ENCODE data around the gene SMARCA5.

The SMARCA5 gene

DNA sequence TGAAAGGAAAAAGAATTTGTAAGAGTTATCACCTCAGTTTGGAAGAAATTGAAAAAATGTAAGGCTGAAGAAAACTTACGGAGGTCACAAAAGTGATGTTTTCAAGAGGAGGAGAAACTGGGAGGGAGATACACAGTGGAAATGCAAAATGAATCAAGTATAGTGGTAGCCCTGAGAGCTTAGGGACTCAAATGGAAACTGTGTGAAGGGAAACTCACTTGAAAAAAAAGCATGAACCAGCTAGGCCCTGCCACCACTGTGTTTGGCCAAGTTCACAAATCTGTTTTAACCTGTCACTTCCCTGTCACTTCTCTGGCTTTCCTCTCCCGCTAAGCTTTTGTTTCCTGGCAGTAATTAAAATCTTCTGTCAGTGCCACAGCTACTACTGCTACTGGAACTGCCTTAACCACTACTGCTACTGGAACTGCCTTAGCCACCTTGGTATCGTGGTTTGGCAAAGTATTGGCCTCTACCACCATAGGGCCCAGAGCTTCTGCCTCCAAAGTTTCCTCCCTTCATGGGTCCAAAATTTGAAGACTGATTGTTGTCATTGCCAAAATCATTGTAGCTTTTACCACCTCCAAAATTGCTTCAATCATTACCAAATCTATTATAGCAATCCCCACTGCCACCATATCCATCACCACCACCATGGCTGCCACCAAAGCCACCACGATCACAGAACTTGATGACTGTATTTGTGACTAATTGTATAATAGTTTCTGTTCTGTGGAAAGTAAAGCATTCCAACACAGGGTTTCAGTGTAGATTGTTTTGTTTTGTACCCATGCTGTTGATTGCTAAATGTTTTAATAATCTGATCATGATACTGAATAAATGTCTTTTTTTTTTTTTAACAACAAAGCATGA is 41.5 kb downstream of the SMARCA5 start:
- DNase-seq (ENCODE audit: low spot score in 2 of 2) (no peak), ATAC-seq (replicated peaks; ENCODE audit: extremely low read depth, poor library complexity, severe bottlenecking) (no peak)
- no peaks in the 10 kb centered on the region for H3K27me3 Mint-ChIP-seq
- no peaks in the 10 kb centered on the region for H3K9me3 Mint-ChIP-seq
- H3K27ac Mint-ChIP-seq (ENCODE audit: low read depth) = peak overlapping the region; percentile 32
- H3K4me1 Mint-ChIP-seq = peaks cover 25% of the 10 kb centered on the region
- no peak overlapping the region for H3K4me3 Mint-ChIP-seq
- H3K36me3 Mint-ChIP-seq (ENCODE audit: insufficient read depth) = peaks cover 38% of the 10 kb centered on the region

DNA sequence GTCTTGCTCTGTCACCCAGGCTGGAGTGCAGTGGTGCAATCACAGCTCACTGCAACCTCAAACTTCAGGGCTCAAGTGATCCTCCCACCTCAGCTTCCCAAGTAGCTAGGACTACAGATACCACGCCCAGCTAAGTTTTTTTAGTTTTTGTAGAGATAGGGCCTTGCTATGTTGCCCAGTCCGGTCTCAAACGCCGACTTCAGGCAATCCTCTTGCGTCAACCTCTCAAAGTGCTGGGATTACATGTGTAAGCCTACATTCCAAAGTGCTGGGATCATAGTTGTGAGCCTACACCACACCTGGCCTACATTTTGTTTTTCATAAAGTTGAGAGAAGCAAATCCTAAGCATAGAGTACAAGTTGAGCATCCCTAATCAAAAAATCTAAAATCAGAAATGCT is 42.2 kb downstream of the SMARCA5 start:
- H3K27ac Mint-ChIP-seq (ENCODE audit: low read depth) = no peak overlapping the region
- no peak overlapping the region for H3K4me3 Mint-ChIP-seq
- H3K36me3 Mint-ChIP-seq (ENCODE audit: insufficient read depth) = peaks cover 33% of the 10 kb centered on the region
- H3K27me3 Mint-ChIP-seq = no peaks in the 10 kb centered on the region
- peaks cover 25% of the 10 kb centered on the region for H3K4me1 Mint-ChIP-seq
- H3K9me3 Mint-ChIP-seq = no peaks in the 10 kb centered on the region
- no peak for ATAC-seq (replicated peaks; ENCODE audit: extremely low read depth, poor library complexity, severe bottlenecking)
- no peak for DNase-seq (ENCODE audit: low spot score in 2 of 2)

DNA sequence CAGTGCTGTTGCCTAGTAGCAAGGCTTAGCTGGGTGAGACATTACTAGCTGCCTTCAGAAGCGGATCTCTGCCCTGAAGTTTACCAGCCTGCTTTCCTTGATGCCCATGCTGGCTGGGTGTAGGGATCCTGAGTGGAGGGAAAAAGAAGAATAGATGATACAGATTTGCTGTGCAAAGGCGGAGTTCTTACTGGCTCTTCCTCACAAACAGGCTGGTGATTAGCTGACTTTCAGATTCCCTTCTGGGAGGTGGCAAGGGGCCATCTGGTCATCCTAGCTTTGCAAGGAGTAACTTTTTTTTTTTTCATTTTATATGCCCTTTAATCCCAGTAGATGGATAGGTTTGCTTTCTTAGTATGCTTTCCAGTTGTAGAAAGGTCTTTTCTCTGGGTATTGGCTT is 44.8 kb downstream of the SMARCA5 start:
- no peak for DNase-seq (ENCODE audit: low spot score in 2 of 2)
- peak overlapping the region; percentile 91 for H3K27ac Mint-ChIP-seq (ENCODE audit: low read depth)

DNA sequence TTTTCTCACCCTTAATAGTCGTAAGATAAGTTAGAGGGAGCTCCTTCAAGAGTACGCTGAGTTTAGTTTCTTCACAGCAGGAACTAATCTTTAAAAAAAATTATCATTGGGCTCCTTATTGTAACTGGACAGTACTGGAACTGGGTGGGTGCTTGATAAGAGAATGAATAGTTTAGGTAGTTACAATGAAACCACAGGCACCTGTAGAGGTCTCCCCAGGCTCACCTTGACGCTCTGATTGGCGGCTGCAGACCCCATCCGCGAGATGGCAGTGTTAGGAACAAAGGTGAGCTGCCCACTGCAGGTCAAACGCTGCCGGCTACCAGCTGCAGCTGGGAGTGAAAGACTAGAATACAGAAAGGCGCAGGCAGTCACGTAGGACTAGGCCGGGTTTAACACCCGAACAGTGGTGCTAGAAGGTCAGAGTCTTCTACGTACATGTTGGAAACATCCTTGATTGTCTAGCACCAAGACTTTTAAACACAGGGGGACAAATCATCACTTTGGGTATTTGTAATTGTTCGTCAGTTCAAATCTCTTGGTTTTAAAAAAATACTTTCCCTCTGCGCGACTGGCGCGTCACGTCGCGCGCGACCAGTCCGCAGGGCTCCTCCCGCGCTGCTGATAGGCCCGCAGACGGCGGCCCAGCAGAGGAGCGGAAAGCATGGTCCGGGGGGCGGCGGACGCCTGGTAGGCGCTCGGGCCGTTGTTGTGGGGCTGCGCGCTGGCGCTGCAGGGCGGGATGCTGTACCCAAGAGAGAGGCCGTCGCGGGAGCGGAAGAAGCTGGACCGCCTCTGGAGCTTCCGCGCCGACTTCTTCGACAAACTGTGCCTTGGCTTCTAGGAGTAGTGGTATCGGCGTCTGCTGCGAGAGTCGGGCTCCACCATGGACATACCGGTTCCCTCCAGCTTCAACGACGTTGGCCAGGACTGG is 45.6 kb downstream of the SMARCA5 start:
- ATAC-seq (replicated peaks; ENCODE audit: extremely low read depth, poor library complexity, severe bottlenecking) (peak; percentile 79), DNase-seq (ENCODE audit: low spot score in 2 of 2) (peak; percentile 37 to 52)
- Mint-ChIP-seq H3K27ac (ENCODE audit: low read depth) (peak overlapping the region; percentile 91), H3K4me1 (peaks cover 18% of the 10 kb centered on the region), H3K9me3 (no peaks in the 10 kb centered on the region), H3K36me3 (ENCODE audit: insufficient read depth) (peaks cover 10% of the 10 kb centered on the region), H3K27me3 (no peaks in the 10 kb centered on the region), H3K4me3 (peak overlapping the region; percentile 91)

More for the DNA sequence above, 44.8 kb downstream of the SMARCA5 start:
- Mint-ChIP-seq H3K4me3 (peak overlapping the region; percentile 91), H3K27me3 (no peaks in the 10 kb centered on the region), H3K9me3 (no peaks in the 10 kb centered on the region), H3K36me3 (ENCODE audit: insufficient read depth) (peaks cover 13% of the 10 kb centered on the region), H3K4me1 (peaks cover 18% of the 10 kb centered on the region)
- no peak for ATAC-seq (replicated peaks; ENCODE audit: extremely low read depth, poor library complexity, severe bottlenecking)

DNA sequence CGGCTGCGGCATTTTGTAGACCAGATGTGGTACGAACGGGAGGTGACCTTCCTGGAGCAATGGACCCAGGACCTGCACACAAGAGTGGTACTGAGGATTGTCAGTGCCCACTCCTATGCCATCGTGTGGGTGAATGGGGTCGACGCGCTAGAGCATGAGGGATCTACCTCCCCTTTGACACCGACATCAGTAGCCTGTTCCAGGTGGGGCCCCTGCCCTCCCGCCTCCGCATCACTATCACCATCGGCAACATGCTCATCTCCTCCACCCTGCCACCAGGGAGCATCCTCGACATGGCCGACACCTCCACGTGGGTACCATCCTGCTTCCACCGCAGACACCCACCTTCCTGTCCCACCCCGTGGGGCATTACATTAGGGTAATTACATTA is 46.2 kb downstream of the SMARCA5 start:
- peak overlapping the region; percentile 91 for H3K27ac Mint-ChIP-seq (ENCODE audit: low read depth)

DNA sequence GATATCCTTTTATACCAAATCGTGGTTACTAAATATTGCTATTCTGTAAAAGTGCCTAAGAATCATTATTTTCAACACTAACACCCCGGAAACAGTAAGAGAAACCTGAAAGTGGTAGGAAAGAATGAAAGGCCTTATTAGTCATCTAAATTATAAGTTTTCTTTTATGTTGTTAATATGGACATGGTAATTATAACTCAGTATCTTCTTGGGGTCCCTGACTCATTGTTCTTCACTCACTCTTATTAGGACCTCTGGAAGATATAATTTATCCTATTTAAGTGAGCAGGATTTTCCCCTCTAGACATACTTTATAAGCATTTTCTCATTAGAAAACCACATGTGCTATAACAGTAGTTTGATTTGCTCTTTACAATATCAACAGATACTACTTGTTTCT is 51.0 kb downstream of the SMARCA5 start:
- H3K4me1 Mint-ChIP-seq = peaks cover 9% of the 10 kb centered on the region
- no peaks in the 10 kb centered on the region for H3K9me3 Mint-ChIP-seq
- H3K27me3 Mint-ChIP-seq = no peaks in the 10 kb centered on the region
- DNase-seq (ENCODE audit: low spot score in 2 of 2) = no peak
- ATAC-seq (replicated peaks; ENCODE audit: extremely low read depth, poor library complexity, severe bottlenecking) = no peak
- H3K27ac Mint-ChIP-seq (ENCODE audit: low read depth) = no peak overlapping the region
- no peaks in the 10 kb centered on the region for H3K36me3 Mint-ChIP-seq (ENCODE audit: insufficient read depth)
- H3K4me3 Mint-ChIP-seq = no peak overlapping the region

More for the DNA sequence above, 46.2 kb downstream of the SMARCA5 start:
- DNase-seq (ENCODE audit: low spot score in 2 of 2) = no peak
- H3K4me3 Mint-ChIP-seq = peak overlapping the region; percentile 91
- H3K9me3 Mint-ChIP-seq = no peaks in the 10 kb centered on the region
- peak; percentile 38 for ATAC-seq (replicated peaks; ENCODE audit: extremely low read depth, poor library complexity, severe bottlenecking)
- H3K27me3 Mint-ChIP-seq = no peaks in the 10 kb centered on the region
- peaks cover 9% of the 10 kb centered on the region for H3K36me3 Mint-ChIP-seq (ENCODE audit: insufficient read depth)
- peaks cover 18% of the 10 kb centered on the region for H3K4me1 Mint-ChIP-seq

DNA sequence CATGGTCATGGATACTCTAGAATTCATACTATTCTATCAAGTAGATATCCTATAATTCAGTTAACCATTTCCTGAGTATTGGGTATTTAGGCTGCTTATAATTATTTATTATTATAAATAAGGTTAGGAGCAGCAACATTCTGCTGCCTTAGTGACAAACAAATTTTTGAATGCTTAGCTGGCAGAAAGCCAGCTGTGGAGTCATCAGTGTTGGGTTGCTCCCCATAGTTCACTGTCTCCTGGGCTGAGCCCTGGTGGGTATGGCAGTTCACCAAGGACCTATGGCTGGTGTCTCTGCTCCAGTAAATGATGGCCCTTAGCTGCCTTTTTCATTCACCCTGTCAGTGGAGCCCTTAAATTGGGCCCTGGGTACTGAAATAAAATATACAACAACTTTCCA is 61.8 kb downstream of the SMARCA5 start:
- no peaks in the 10 kb centered on the region for H3K9me3 Mint-ChIP-seq
- H3K4me3 Mint-ChIP-seq = no peak overlapping the region
- no peak for ATAC-seq (replicated peaks; ENCODE audit: extremely low read depth, poor library complexity, severe bottlenecking)
- no peak for DNase-seq (ENCODE audit: low spot score in 2 of 2)
- H3K36me3 Mint-ChIP-seq (ENCODE audit: insufficient read depth) = no peaks in the 10 kb centered on the region
- H3K4me1 Mint-ChIP-seq = no peaks in the 10 kb centered on the region
- H3K27me3 Mint-ChIP-seq = no peaks in the 10 kb centered on the region
- H3K27ac Mint-ChIP-seq (ENCODE audit: low read depth) = no peak overlapping the region

DNA sequence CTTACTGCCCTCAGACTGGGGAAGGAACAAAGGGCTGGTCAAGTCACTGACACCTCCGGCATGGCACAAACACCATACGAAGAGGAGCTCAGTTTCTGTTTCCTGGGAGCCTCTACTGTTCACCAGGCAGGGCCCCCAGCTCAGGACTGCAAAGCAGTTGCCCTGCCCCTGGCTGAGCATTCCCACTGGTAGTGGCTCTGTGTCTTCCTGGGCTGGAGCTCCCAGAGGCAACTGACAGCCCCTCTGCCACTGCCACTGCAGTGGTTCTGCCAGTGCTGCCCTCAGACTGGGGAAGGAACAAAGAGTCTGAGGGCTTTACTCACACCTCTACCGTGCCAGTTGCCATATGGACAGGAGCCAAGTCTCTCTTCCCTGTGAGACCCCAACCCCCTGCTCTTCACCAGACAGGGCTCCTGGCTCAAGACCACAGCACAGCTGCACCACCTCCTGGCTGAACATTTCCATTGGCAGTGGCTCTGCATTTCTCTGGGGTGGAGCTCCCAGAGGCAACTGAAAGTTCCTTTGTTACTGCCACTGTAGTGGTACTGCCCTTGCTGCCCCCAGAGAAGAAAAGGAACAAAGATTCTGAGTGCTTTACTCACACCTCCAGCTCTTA is 67.9 kb downstream of the SMARCA5 start:
- no peak overlapping the region for H3K4me3 Mint-ChIP-seq
- ATAC-seq (replicated peaks; ENCODE audit: extremely low read depth, poor library complexity, severe bottlenecking) (no peak), DNase-seq (ENCODE audit: low spot score in 2 of 2) (no peak)
- no peaks in the 10 kb centered on the region for H3K9me3 Mint-ChIP-seq
- no peaks in the 10 kb centered on the region for H3K36me3 Mint-ChIP-seq (ENCODE audit: insufficient read depth)
- H3K27ac Mint-ChIP-seq (ENCODE audit: low read depth) = no peak overlapping the region
- H3K4me1 Mint-ChIP-seq = no peaks in the 10 kb centered on the region
- H3K27me3 Mint-ChIP-seq = no peaks in the 10 kb centered on the region

DNA sequence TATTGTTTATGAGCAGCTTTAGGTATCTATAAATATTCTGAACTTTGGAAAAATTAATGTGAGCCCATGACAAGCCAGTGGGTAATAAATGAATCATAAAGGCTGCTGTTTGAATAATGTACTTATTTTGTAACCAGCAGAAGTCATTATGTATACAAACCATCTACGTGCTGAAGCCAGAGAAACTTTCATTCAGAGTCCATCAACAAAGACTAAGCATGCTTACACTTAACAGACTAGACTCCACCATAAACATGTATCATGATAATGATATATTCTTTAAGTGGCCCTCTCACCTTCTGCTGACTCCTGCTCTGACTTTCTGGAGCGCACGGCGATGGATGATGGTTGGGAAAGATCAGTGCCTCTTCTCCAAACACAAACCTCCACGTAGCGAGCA is 72.0 kb downstream of the SMARCA5 start:
- Mint-ChIP-seq H3K36me3 (ENCODE audit: insufficient read depth) (no peaks in the 10 kb centered on the region), H3K4me1 (no peaks in the 10 kb centered on the region), H3K9me3 (no peaks in the 10 kb centered on the region), H3K4me3 (no peak overlapping the region), H3K27me3 (no peaks in the 10 kb centered on the region), H3K27ac (ENCODE audit: low read depth) (no peak overlapping the region)
- DNase-seq (ENCODE audit: low spot score in 2 of 2) = no peak
- ATAC-seq (replicated peaks; ENCODE audit: extremely low read depth, poor library complexity, severe bottlenecking) = no peak

DNA sequence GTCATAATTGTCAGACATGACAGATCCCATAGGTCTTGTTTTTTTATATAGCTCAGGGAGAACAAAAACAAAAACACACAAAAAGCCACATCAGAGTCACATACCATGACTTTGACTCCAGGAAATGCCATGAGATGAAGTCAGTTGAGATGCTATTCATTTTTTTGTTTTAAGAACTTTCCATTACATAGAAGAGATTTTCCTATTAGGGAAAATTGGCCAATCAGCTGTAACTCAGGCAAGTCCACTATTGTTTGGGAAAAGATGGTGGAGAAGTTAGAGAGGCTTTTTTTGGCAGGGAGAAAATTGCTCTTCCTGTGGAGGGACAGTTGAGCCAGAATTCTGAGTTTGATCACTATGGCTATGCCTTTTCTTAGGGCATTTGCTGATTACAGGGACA is 72.6 kb downstream of the SMARCA5 start:
- H3K27ac Mint-ChIP-seq (ENCODE audit: low read depth) = no peak overlapping the region
- no peaks in the 10 kb centered on the region for H3K4me1 Mint-ChIP-seq
- DNase-seq (ENCODE audit: low spot score in 2 of 2) (no peak), ATAC-seq (replicated peaks; ENCODE audit: extremely low read depth, poor library complexity, severe bottlenecking) (no peak)
- no peaks in the 10 kb centered on the region for H3K36me3 Mint-ChIP-seq (ENCODE audit: insufficient read depth)
- H3K27me3 Mint-ChIP-seq = no peaks in the 10 kb centered on the region
- no peaks in the 10 kb centered on the region for H3K9me3 Mint-ChIP-seq
- no peak overlapping the region for H3K4me3 Mint-ChIP-seq

DNA sequence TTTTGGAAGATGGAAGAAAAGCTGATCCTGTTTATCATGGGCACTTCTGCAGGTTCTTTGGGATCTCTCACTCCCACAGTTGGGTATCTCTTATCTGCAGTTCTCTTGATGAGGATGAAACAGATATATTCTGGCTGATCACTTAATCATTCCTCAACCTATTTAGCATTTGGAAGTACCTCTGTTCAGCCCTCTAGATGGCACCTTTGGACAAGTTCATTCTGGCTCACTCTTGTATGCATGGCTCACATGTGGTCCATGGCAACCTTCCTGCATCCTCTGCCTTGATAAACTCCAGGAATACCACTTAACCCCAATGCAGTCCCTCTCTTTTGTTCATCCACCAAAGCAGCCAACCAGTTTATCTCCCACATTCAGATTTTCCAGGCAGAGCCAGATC is 74.2 kb downstream of the SMARCA5 start:
- Mint-ChIP-seq H3K4me1 (no peaks in the 10 kb centered on the region), H3K27ac (ENCODE audit: low read depth) (no peak overlapping the region), H3K36me3 (ENCODE audit: insufficient read depth) (no peaks in the 10 kb centered on the region), H3K27me3 (no peaks in the 10 kb centered on the region), H3K4me3 (no peak overlapping the region), H3K9me3 (no peaks in the 10 kb centered on the region)
- DNase-seq (ENCODE audit: low spot score in 2 of 2) (no peak), ATAC-seq (replicated peaks; ENCODE audit: extremely low read depth, poor library complexity, severe bottlenecking) (no peak)

DNA sequence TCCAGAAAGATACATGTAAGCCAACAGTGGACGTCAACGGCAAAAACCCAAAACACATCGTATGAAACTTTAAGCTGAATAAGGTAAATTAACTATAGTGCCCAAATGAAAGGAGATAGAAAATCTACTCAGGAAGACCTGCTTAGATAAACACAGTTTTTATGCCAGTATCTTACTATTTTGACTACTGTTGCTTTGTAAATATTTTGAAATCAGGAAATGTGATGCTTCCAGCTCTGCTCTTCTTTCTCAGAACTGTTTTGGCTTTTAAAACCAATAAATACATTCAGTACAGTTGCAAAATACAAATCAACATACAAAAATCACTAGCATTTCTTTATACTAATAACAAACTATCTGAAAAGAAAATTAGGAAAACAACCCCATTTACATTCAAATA is 83.8 kb downstream of the SMARCA5 start:
- ATAC-seq (replicated peaks; ENCODE audit: extremely low read depth, poor library complexity, severe bottlenecking) (no peak), DNase-seq (ENCODE audit: low spot score in 2 of 2) (no peak)
- H3K4me3 Mint-ChIP-seq = no peak overlapping the region
- H3K9me3 Mint-ChIP-seq = no peaks in the 10 kb centered on the region
- H3K36me3 Mint-ChIP-seq (ENCODE audit: insufficient read depth) = no peaks in the 10 kb centered on the region
- H3K4me1 Mint-ChIP-seq = no peaks in the 10 kb centered on the region
- H3K27ac Mint-ChIP-seq (ENCODE audit: low read depth) = no peak overlapping the region
- peaks cover 8% of the 10 kb centered on the region for H3K27me3 Mint-ChIP-seq
